GM21723 (cell line): Measurements from ENCODE around the gene BTG4.

Experiments used
- ATAC-seq: cut with Tn5 transposase; IDR thresholded peaks from one replicate; pipeline ENCODE4 v1.9.1; 2021; ENCODE audit warnings: mild to moderate bottlenecking, moderate library complexity; ENCODE audit not compliant: unreplicated experiment

The BTG4 gene

GRCh38 chr11:111500481-111500880 is 11.7 kb downstream of the BTG4 start:
- no peak for ATAC-seq

GRCh38 chr11:111499483-111499882 is 12.7 kb downstream of the BTG4 start:
- ATAC-seq = no peak

GRCh38 chr11:111494040-111494439 is 18.1 kb downstream of the BTG4 start:
- no peak for ATAC-seq

- no peak for ATAC-seq
Measured at GRCh38 chr11:111490496-111490895, 21.7 kb downstream of the BTG4 start.

- no peak for ATAC-seq
Measured at GRCh38 chr11:111483431-111483830, 28.8 kb downstream of the BTG4 start.

- no peak for ATAC-seq
Measured at GRCh38 chr11:111479666-111480065, 32.5 kb downstream of the BTG4 start.

- ATAC-seq = no peak
Measured at GRCh38 chr11:111477898-111478297, 34.3 kb downstream of the BTG4 start.

GRCh38 chr11:111476956-111477355 is 35.2 kb downstream of the BTG4 start:
- ATAC-seq = no peak

GRCh38 chr11:111476366-111476765 is 35.8 kb downstream of the BTG4 start:
- no peak for ATAC-seq

- no peak for ATAC-seq
Measured at GRCh38 chr11:111474432-111474831, 37.8 kb downstream of the BTG4 start.

- ATAC-seq = no peak
Measured at GRCh38 chr11:111472228-111472627, 40.0 kb downstream of the BTG4 start.

- no peak for ATAC-seq
Measured at GRCh38 chr11:111469200-111469599, 43.0 kb downstream of the BTG4 start.

- ATAC-seq = no peak
Measured at GRCh38 chr11:111466615-111467014, 45.6 kb downstream of the BTG4 start.

GRCh38 chr11:111465400-111465799 is 46.8 kb downstream of the BTG4 start:
- ATAC-seq = no peak

- ATAC-seq = no peak
Measured at GRCh38 chr11:111463276-111463675, 48.9 kb downstream of the BTG4 start.

- no peak for ATAC-seq
Measured at GRCh38 chr11:111462329-111462728, 49.9 kb downstream of the BTG4 start.

- no peak for ATAC-seq
Measured at GRCh38 chr11:111461460-111462235, 50.5 kb downstream of the BTG4 start.

GRCh38 chr11:111460856-111461255 is 51.3 kb downstream of the BTG4 start:
- no peak for ATAC-seq

- ATAC-seq = no peak
Measured at GRCh38 chr11:111460340-111460739, 51.8 kb downstream of the BTG4 start.

- ATAC-seq = no peak
Measured at GRCh38 chr11:111459506-111460270, 52.5 kb downstream of the BTG4 start.

GRCh38 chr11:111457731-111458368 is 54.3 kb downstream of the BTG4 start:
- no peak for ATAC-seq
